ENCODE data around the gene EXT2. TPM values are rescaled to one million over a fixed set of nuclear protein-coding genes. Genes with fewer than 3 reads are reported as not detected.

The EXT2 gene
- total and polyA plus RNA-seq, 2 of the 13 experiments (the other 11 are each of a cell fraction or from before 2014, with no cell fraction given): 61.5 to 68.7 TPM

GRCh38 chr11:44256673-44257291, 161.3 kb downstream of the EXT2 start:
- BruUV-seq (replicated peaks): no TSS peak
- FAIRE-seq (no peak), ATAC-seq (peak; percentile 15; the same call in 1 of the 3 replicates), DNase-seq (ENCODE audit: low spot score) (peak; percentile 22)
- CTCF ChIA-PET (ENCODE audit: low intra/inter-chr PET ratio, low total read pairs): no interaction called here
- no peak overlapping the region for H3K4me3 ChIP-seq (replicated peaks in 1 of 3; ENCODE audit: insufficient read depth in 1 of 3, low read depth in 2 of 3, low read length in 3 of 3)
- no peaks in the 10 kb centered on the region for H4K20me1 ChIP-seq (ENCODE audit: insufficient read depth, low read length)
- no peaks in the 10 kb centered on the region; a peak in 1 of 5 replicates for H3K27me3 ChIP-seq (ENCODE audit: control insufficient read depth in 1 of 2, insufficient read depth in 2 of 2, low read length in 2 of 2)
- in situ Hi-C loops (cut with HindIII; ENCODE audit: extremely low pct_ligation_motif_present, low pct_unique_long_range_greater_than_20kb) (no loop called here), intact Hi-C loops (cut with micrococcal nuclease; ENCODE audit: unreplicated experiment) (no loop called here)
- H3K9ac ChIP-seq (ENCODE audit: insufficient read depth, low read depth, low read length): no peak overlapping the region
- 11% methylated on average over 4 of the region's 4 CpGs for WGBS (ENCODE audit: low lambda C conversion rate)
- peak overlapping the region; percentile 25 for H3K4me2 ChIP-seq (ENCODE audit: low read depth, low read length)
- no peaks in the 10 kb centered on the region for H3K79me2 ChIP-seq (ENCODE audit: insufficient read depth, low read length)
- TF ChIP-seq HNF4A (CRISPR knock-in tag; IDR thresholded peaks at IDR 0.05) (peak; percentile 12; the same call in 1 of the 2 replicates), ZNF784 (CRISPR knock-in tag; IDR thresholded peaks at IDR 0.05; ENCODE audit: borderline replicate concordance) (no peak), HMG20B (CRISPR knock-in tag; conservative IDR thresholded peaks at IDR 0.05) (no peak), BCL6 (CRISPR knock-in tag; IDR thresholded peaks at IDR 0.05) (no peak), ZNF24 (IDR thresholded peaks at IDR 0.05) (no peak), ZNF317 (CRISPR knock-in tag; IDR thresholded peaks at IDR 0.05) (0 out of 2 replicates have a peak, but pooled peaks have one; percentile 68), ZNF629 (CRISPR knock-in tag; conservative IDR thresholded peaks at IDR 0.05) (peak; percentile 68)
- H3K9me3 ChIP-seq (ENCODE audit: low read length): no peaks in the 10 kb centered on the region
- POLR2A ChIA-PET: no interaction called here
- no peaks in the 10 kb centered on the region for H3K36me3 ChIP-seq (replicated peaks in 1 of 2; ENCODE audit: control insufficient read depth in 1 of 2, insufficient read depth in 2 of 2, low read length in 2 of 2)
- no peak overlapping the region for H2AFZ ChIP-seq (ENCODE audit: low read length)
- H3K27ac ChIP-seq (ENCODE audit: extremely low read length, insufficient read depth, low read length): no peak overlapping the region
- H3K4me1 ChIP-seq (ENCODE audit: insufficient read depth, low read length): peaks cover 41% of the 10 kb centered on the region
